CD4-positive, alpha-beta T cell treated with Interleukin-17A for 1 hour (primary cell): ENCODE measurements around the gene SEMA4F.
A peak's percentile ranks its signal among the peaks of the same experiment; 100 is the strongest.

Experiments
- DNase-seq: peaks from one replicate; pipeline ENCODE4 v3.0.0-alpha.2; 2020

SEMA4F gene

DNA sequence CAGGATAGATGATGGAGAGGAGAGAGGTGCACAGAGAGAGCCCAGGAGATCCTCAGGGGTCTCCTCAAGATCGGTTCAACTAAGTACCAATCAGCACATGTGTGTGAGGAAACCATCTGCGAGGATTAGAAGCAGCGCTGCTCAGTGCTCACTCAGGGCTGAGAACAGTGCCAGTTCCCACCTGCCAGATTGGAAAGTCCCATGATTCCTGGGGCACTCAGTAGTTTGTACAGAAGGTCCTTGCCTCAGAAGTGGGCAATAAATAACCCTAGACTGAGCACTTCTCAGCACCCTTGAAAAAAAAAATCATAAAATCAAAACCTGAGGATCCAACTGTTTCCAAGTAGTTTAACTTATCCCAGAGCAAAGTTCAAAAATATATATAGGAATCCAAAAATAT is 53.8 kb downstream of the SEMA4F start:
- no peak for DNase-seq

DNA sequence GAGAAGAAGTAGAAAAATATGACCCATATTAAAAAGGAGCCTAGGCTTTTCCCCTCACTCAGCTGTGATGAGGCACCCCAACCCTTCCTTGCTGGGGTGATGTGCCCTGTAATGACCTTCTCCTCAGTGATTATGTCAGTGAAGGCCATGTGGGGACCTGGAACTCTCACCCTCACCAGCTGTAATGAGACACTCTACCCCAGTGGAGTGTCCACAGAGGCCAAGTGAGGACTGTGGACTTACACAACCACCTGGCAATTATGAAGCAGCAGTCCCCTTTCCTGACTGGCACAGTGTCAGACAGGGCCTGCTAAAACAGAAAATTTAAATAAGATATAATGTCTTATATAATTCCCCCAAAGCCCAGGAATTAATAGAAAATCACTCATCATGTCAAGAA is 54.2 kb downstream of the SEMA4F start:
- no peak for DNase-seq

DNA sequence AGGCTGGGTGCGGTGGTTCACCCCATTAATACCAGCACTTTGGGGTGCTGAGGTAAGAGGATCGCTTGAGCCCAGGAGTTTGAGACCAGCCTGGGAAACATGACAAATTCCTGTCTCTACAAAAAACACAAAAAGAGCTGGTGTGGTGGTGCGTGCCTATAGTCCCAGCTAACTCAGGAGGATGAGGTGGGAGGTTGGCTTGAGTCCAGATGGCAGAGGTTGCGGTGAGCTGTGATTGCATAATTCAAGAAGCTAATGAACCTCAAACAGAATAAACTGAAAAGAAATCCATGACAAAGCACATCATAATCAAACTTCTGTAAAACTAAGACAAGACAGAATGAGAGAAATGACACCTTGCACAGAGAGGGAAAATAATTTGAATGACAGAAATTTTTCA is 54.8 kb downstream of the SEMA4F start:
- DNase-seq = no peak

GRCh38 chr2:74712223-74713053 is 58.4 kb downstream of the SEMA4F start:
- no peak for DNase-seq

GRCh38 chr2:74714691-74715080 is 60.6 kb downstream of the SEMA4F start:
- no peak for DNase-seq

GRCh38 chr2:74715081-74715791 is 61.2 kb downstream of the SEMA4F start:
- DNase-seq = peak; percentile 83

DNA sequence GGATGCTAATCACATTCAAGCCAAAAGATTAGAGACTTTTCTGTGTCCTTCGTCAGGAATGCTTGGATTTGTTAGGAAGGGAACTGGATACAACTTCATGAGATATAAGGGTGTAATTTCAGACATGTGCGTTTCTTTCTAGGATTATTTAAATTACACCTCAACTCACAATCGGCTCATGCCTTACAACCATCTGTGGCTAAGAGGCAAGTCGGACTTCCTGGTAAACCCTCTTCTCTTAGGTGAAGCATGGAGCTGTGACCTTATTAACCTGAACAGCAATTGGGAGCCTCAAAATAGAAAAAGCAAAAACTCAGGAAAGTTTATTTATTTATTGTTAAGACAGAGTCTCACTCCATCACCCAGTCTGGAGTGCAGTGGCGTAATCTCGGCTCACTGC is 61.8 kb downstream of the SEMA4F start:
- DNase-seq = no peak

GRCh38 chr2:74719066-74719465 is 65.0 kb downstream of the SEMA4F start:
- no peak for DNase-seq

GRCh38 chr2:74721316-74721715 is 67.3 kb downstream of the SEMA4F start:
- no peak for DNase-seq

DNA sequence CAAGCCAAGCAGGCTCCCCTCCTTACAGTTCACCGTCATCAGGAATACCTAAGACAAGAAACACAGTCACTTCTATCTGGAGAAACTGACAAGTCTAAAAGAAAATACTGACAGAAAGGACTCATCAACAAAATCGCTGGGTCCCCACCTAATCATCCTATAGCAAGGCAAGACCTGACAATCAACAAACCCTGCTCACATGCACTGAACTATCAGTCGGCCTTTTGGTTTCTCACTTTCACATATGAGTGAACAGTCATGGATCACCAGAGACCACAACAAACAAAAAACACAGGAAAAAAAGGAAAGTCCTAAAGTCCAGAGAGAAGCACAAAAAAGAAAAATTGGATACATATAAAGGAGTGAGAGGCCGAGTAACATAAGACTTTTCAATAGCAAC is 70.4 kb downstream of the SEMA4F start:
- no peak for DNase-seq

GRCh38 chr2:74725287-74725686 is 71.2 kb downstream of the SEMA4F start:
- no peak for DNase-seq

DNA sequence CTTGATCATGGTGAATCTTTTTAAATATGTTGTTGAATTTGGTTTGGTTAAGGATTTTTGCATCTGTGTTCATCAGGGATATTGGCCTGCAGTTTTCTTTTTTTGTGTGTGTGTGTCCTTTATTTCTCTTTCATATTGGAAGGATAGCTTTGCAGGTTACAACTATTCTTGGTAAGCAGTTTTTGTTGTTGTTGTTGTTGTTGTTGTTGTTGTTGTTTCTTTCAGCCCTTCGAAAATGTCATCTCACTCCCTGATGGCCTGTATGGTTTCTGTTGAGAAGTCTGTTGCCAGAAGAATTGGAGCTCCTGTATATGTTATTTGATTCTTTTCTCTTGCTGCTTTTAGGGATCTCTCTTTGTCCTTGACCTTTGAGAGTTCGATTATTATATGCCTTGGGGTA is 74.8 kb downstream of the SEMA4F start:
- no peak for DNase-seq

GRCh38 chr2:74730530-74730929 is 76.5 kb downstream of the SEMA4F start:
- no peak for DNase-seq
